ENCODE data around the gene NFYB.

NFYB gene

GRCh38 chr12:104095289-104095688 lies 42.7 kb downstream of the NFYB start:
- no peak for DNase-seq (ENCODE audit: low read depth in 1 of 2, low spot score in 1 of 2)
- Histone ChIP-seq H3K27me3 (ENCODE audit: insufficient read depth, poor library complexity, severe bottlenecking) (no peaks in the 10 kb centered on the region), H3K4me3 (replicated peaks; ENCODE audit: insufficient read depth, low read length) (no peak overlapping the region), H3K27ac (replicated peaks) (no peak overlapping the region)
- no peak for TF ChIP-seq GABPA (IDR thresholded peaks at IDR 0.05; ENCODE audit: low read depth)
- no peak for TF ChIP-seq CTCF (IDR thresholded peaks at IDR 0.05; ENCODE audit: insufficient read depth, low read length)
- TF ChIP-seq POLR2AphosphoS5 (IDR thresholded peaks at IDR 0.05; ENCODE audit: low read depth): no peak
- TF ChIP-seq SPI1 (IDR thresholded peaks at IDR 0.05; ENCODE audit: borderline replicate concordance, low read depth): no peak
- no peak for TF ChIP-seq REST (IDR thresholded peaks at IDR 0.05; ENCODE audit: insufficient replicate concordance, low read depth)

DNA sequence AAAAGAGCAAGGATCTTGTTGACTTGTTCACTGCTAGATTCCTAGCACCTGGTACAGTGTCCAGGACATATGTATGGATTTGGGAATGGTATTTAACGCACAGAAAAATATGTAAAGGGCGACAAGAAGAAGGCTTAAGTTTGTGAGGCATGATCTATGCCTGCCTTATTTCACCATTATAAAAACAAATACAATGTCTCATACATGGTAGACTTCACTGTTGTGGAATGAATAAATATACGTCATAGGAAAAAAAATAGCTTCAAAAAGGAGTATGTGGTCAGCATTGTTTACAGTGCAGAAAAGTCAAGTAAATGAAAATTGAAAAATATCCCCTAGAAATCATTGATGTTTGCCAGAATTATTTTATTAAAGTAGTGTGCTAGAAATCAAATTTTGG lies 43.7 kb downstream of the NFYB start:
- TF ChIP-seq CTCF (IDR thresholded peaks at IDR 0.05; ENCODE audit: insufficient read depth, low read length): no peak
- TF ChIP-seq SPI1 (IDR thresholded peaks at IDR 0.05; ENCODE audit: borderline replicate concordance, low read depth): no peak
- no peak for TF ChIP-seq REST (IDR thresholded peaks at IDR 0.05; ENCODE audit: insufficient replicate concordance, low read depth)
- no peak for TF ChIP-seq GABPA (IDR thresholded peaks at IDR 0.05; ENCODE audit: low read depth)
- no peak for TF ChIP-seq POLR2AphosphoS5 (IDR thresholded peaks at IDR 0.05; ENCODE audit: low read depth)
- H3K27me3 ChIP-seq (ENCODE audit: insufficient read depth, poor library complexity, severe bottlenecking): no peaks in the 10 kb centered on the region
- no peak overlapping the region for H3K27ac ChIP-seq (replicated peaks)
- no peak overlapping the region for H3K4me3 ChIP-seq (replicated peaks; ENCODE audit: insufficient read depth, low read length)
- no peak for DNase-seq (ENCODE audit: low read depth in 1 of 2, low spot score in 1 of 2)

DNA sequence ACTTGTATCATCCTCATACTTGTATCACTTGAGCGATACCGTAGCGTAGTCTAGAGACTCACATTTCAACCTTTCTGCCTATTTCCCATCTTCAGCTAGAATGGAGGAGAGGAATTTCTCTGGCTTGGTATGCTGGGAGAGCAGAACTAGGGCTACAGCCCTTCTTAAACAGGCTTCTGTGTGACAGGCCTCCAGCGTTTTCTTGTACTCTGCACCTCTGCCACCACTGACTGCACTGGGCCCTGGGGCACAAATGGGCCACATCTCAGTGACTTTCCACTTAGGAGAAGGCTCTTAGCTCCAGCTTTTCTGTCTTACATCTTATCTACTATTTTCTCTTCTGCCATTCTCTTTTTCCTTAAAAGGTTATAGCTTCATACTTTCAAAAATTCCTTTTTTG lies 46.9 kb downstream of the NFYB start:
- no peak for TF ChIP-seq CTCF (IDR thresholded peaks at IDR 0.05; ENCODE audit: insufficient read depth, low read length)
- TF ChIP-seq POLR2AphosphoS5 (IDR thresholded peaks at IDR 0.05; ENCODE audit: low read depth): no peak
- no peak for TF ChIP-seq SPI1 (IDR thresholded peaks at IDR 0.05; ENCODE audit: borderline replicate concordance, low read depth)
- no peak for TF ChIP-seq REST (IDR thresholded peaks at IDR 0.05; ENCODE audit: insufficient replicate concordance, low read depth)
- TF ChIP-seq GABPA (IDR thresholded peaks at IDR 0.05; ENCODE audit: low read depth): no peak
- Histone ChIP-seq H3K27ac (replicated peaks) (no peak overlapping the region), H3K27me3 (ENCODE audit: insufficient read depth, poor library complexity, severe bottlenecking) (no peaks in the 10 kb centered on the region), H3K4me3 (replicated peaks; ENCODE audit: insufficient read depth, low read length) (no peak overlapping the region)
- DNase-seq (ENCODE audit: low read depth in 1 of 2, low spot score in 1 of 2): no peak

Data from HL-60 (cell line).